ENCODE results near the gene CHD5. TPM values are rescaled to one million over a fixed set of nuclear protein-coding genes. Genes with fewer than 3 reads are reported as not detected.

Gene CHD5
- total RNA-seq, 2 experiments from 2014 or later, result 0.27 to 0.45 TPM

DNA sequence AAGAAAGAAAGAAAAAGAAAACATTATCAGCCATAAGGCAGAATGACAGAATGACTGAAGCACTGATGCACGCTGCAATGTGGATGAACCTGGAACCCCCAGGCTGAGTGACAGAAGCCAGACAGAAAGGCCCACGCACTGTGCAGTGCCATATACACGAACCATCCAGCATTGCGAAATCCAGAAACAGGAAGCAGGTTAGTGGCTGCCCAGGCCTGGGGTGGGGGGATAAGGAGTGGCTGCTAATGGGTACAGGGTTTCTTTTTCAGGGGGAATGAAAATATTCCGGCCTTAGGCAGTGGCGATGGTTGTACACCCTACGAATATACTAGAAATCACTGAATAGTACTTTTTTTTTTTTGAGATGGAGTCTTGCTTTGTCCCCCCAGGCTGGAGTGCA is 57.0 kb downstream of the CHD5 start:
- H3K27me3 Mint-ChIP-seq (ENCODE audit: low read depth), result no peaks in the 10 kb centered on the region
- intact Hi-C loops (cut with micrococcal nuclease), result no loop called here
- peaks cover 3% of the 10 kb centered on the region for H3K4me1 Mint-ChIP-seq (ENCODE audit: low read depth)
- H3K4me3 Mint-ChIP-seq, result no peak overlapping the region
- H3K36me3 Mint-ChIP-seq (ENCODE audit: low read depth), result no peaks in the 10 kb centered on the region
- CTCF ChIA-PET, result no interaction called here
- H3K9me3 Mint-ChIP-seq, result no peaks in the 10 kb centered on the region
- no peak overlapping the region for H3K27ac Mint-ChIP-seq
- no peak for DNase-seq

- H3K27ac Mint-ChIP-seq, result no peak overlapping the region
- H3K9me3 Mint-ChIP-seq, result peaks cover 7% of the 10 kb centered on the region
- no peaks in the 10 kb centered on the region for H3K27me3 Mint-ChIP-seq (ENCODE audit: low read depth)
- DNase-seq, result no peak
- no peaks in the 10 kb centered on the region for H3K36me3 Mint-ChIP-seq (ENCODE audit: low read depth)
- intact Hi-C loops (cut with micrococcal nuclease), result no loop called here
- H3K4me1 Mint-ChIP-seq (ENCODE audit: low read depth), result no peaks in the 10 kb centered on the region
- H3K4me3 Mint-ChIP-seq, result no peak overlapping the region
- CTCF ChIA-PET, result no interaction called here
Observed at GRCh38 chr1:6121651-6122370, 58.3 kb downstream of the CHD5 start.

GRCh38 chr1:6121021-6121421 is 59.1 kb downstream of the CHD5 start:
- intact Hi-C loops (cut with micrococcal nuclease), result no loop called here
- H3K4me1 Mint-ChIP-seq (ENCODE audit: low read depth), result no peaks in the 10 kb centered on the region
- no peaks in the 10 kb centered on the region for H3K27me3 Mint-ChIP-seq (ENCODE audit: low read depth)
- DNase-seq, result no peak
- peaks cover 13% of the 10 kb centered on the region for H3K9me3 Mint-ChIP-seq
- H3K4me3 Mint-ChIP-seq, result no peak overlapping the region
- CTCF ChIA-PET, result no interaction called here
- H3K27ac Mint-ChIP-seq, result no peak overlapping the region
- no peaks in the 10 kb centered on the region for H3K36me3 Mint-ChIP-seq (ENCODE audit: low read depth)

GRCh38 chr1:6118415-6118814 is 61.7 kb downstream of the CHD5 start:
- no peaks in the 10 kb centered on the region for H3K27me3 Mint-ChIP-seq (ENCODE audit: low read depth)
- H3K4me1 Mint-ChIP-seq (ENCODE audit: low read depth), result no peaks in the 10 kb centered on the region
- intact Hi-C loops (cut with micrococcal nuclease), result no loop called here
- H3K9me3 Mint-ChIP-seq, result peaks cover 13% of the 10 kb centered on the region
- no peak overlapping the region for H3K4me3 Mint-ChIP-seq
- H3K27ac Mint-ChIP-seq, result no peak overlapping the region
- no peaks in the 10 kb centered on the region for H3K36me3 Mint-ChIP-seq (ENCODE audit: low read depth)
- CTCF ChIA-PET, result no interaction called here
- no peak for DNase-seq

GRCh38 chr1:6117624-6118023 is 62.5 kb downstream of the CHD5 start:
- Mint-ChIP-seq H3K4me3 (no peak overlapping the region), H3K36me3 (ENCODE audit: low read depth) (no peaks in the 10 kb centered on the region), H3K9me3 (peaks cover 13% of the 10 kb centered on the region), H3K27ac (no peak overlapping the region), H3K27me3 (ENCODE audit: low read depth) (no peaks in the 10 kb centered on the region), H3K4me1 (ENCODE audit: low read depth) (no peaks in the 10 kb centered on the region)
- intact Hi-C loops (cut with micrococcal nuclease), result no loop called here
- no peak for DNase-seq
- CTCF ChIA-PET, result no interaction called here

DNA sequence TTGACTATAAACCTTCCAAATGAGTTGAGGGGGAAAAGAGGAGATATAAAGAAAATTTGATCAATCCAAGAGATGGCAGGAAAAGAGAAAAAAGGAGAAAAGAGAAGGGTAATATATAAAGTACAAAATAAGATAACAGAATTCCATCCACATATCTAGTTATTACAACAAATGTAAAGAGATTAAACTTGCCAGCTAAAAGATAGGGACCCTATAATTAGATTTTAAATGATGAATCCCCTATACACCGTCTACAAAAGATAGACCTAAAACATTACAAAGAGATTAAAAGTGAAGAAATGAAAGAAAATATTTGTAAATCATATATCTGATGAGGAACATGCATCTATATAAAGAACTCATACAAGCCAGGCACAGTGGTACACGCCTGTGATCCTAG is 63.1 kb downstream of the CHD5 start:
- intact Hi-C loops (cut with micrococcal nuclease), result no loop called here
- H3K4me3 Mint-ChIP-seq, result no peak overlapping the region
- CTCF ChIA-PET, result interaction anchor here (0.6 to 1.6 kb wide), 2 partner anchors 114 to 321 kb away, joined by 3 read pairs; no protein-coding TSS in a partner anchor
- no peaks in the 10 kb centered on the region for H3K4me1 Mint-ChIP-seq (ENCODE audit: low read depth)
- H3K27ac Mint-ChIP-seq, result no peak overlapping the region
- H3K9me3 Mint-ChIP-seq, result peaks cover 13% of the 10 kb centered on the region
- DNase-seq, result no peak
- no peaks in the 10 kb centered on the region for H3K36me3 Mint-ChIP-seq (ENCODE audit: low read depth)
- H3K27me3 Mint-ChIP-seq (ENCODE audit: low read depth), result no peaks in the 10 kb centered on the region

- Mint-ChIP-seq H3K9me3 (peaks cover 13% of the 10 kb centered on the region), H3K27ac (no peak overlapping the region), H3K36me3 (ENCODE audit: low read depth) (no peaks in the 10 kb centered on the region), H3K4me1 (ENCODE audit: low read depth) (no peaks in the 10 kb centered on the region), H3K4me3 (no peak overlapping the region), H3K27me3 (ENCODE audit: low read depth) (no peaks in the 10 kb centered on the region)
- intact Hi-C loops (cut with micrococcal nuclease), result no loop called here
- CTCF ChIA-PET, result interaction anchor here (0.8 to 1.6 kb wide), 2 partner anchors 11 to 322 kb away, joined by 3 read pairs; no protein-coding TSS in a partner anchor
- DNase-seq, result no peak
Observed at GRCh38 chr1:6116137-6116536, 64.0 kb downstream of the CHD5 start.

DNA sequence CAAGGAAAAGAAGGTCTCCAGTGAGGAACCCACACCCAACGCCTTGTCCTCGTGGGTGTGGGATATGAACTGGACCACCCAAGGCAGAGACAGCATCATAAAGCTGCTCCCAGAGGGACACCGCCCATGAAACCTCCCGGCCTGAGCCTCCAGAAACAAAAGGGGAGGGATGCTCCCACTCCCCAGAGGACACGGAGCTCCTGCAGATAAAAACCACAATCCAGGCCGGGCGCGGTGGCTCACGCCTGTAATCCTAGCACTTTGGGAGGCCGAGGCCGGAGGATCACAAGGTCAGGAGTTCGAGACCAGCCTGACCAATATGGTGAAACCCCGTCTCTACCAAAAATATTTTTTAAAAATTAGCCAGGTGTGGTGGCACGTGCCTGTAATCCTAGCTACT is 66.4 kb downstream of the CHD5 start:
- Mint-ChIP-seq H3K27ac (no peak overlapping the region), H3K27me3 (ENCODE audit: low read depth) (peaks cover 2% of the 10 kb centered on the region), H3K4me3 (no peak overlapping the region), H3K36me3 (ENCODE audit: low read depth) (no peaks in the 10 kb centered on the region), H3K9me3 (peaks cover 13% of the 10 kb centered on the region), H3K4me1 (ENCODE audit: low read depth) (no peaks in the 10 kb centered on the region)
- no peak for DNase-seq
- intact Hi-C loops (cut with micrococcal nuclease), result no loop called here
- CTCF ChIA-PET, result interaction anchor here (0.6 kb wide), 1 partner anchor 187 kb away, joined by 5 read pairs; no protein-coding TSS in a partner anchor

DNA sequence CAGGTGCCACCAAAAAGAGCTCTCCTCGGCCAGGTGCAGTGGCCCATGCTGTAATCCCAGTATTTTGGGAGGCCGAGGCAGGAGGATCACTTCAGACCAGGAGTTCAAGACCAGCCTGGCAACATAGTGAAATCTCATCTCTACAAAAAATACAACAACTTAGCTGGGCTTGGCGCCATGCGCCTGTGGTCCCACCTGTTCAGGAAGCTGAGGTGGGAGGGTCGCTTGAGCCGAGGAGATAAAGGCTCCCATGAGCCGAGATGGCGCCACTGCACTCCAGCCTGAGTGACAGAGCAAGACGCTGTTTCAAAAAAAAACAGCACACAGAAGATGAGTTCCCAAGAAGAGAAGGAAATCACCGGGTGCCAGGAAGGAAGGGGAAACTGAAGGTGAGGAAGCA is 67.0 kb downstream of the CHD5 start:
- Mint-ChIP-seq H3K4me3 (no peak overlapping the region), H3K9me3 (peaks cover 13% of the 10 kb centered on the region), H3K36me3 (ENCODE audit: low read depth) (no peaks in the 10 kb centered on the region), H3K27me3 (ENCODE audit: low read depth) (peaks cover 5% of the 10 kb centered on the region), H3K4me1 (ENCODE audit: low read depth) (no peaks in the 10 kb centered on the region), H3K27ac (no peak overlapping the region)
- no peak for DNase-seq
- intact Hi-C loops (cut with micrococcal nuclease), result no loop called here
- CTCF ChIA-PET, result interaction anchor here (0.6 to 1.0 kb wide), 3 partner anchors 93 to 188 kb away, joined by 3 to 5 read pairs (median 3); no protein-coding TSS in a partner anchor

GRCh38 chr1:6112690-6113005 is 67.5 kb downstream of the CHD5 start:
- intact Hi-C loops (cut with micrococcal nuclease), result no loop called here
- Mint-ChIP-seq H3K27ac (no peak overlapping the region), H3K9me3 (peaks cover 11% of the 10 kb centered on the region), H3K27me3 (ENCODE audit: low read depth) (peaks cover 5% of the 10 kb centered on the region), H3K36me3 (ENCODE audit: low read depth) (no peaks in the 10 kb centered on the region), H3K4me1 (ENCODE audit: low read depth) (no peaks in the 10 kb centered on the region), H3K4me3 (no peak overlapping the region)
- no peak for DNase-seq
- CTCF ChIA-PET, result interaction anchor here (0.7 to 1.0 kb wide), 2 partner anchors 94 to 97 kb away, joined by 3 read pairs; no protein-coding TSS in a partner anchor

DNA sequence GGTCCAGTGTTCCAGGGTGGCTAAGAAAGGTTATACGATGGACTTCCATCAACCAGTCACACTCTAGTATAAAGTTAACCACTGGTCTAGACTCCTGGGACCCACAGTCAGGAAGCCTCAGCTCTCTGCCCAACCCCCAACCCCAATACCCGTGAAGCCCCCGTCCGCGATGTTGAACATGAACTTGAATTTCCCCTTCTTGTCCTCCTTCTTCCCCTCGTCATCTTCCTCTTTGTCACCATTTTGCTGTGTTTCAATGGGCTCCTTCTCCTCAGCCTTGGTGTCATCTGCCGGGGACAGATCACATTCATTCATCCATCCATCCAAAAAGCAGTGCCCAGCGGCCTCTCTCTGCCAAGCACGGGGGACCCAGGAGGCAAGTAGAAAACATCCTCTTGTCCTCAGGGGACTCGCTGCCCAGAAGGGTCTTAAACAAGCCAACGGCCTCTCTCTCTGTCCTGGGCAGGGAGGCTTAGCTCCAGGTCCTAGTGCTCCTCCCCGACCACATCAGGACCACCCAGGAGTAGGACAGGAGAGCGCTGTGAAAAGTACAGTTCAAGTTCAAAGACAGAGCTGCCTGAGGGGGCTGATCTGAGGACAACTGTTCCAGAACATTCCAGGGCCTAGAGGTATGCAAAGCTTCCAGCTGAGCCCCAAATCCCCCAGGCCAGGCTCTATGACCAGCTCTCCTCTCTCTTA is 68.0 kb downstream of the CHD5 start:
- Mint-ChIP-seq H3K9me3 (peaks cover 9% of the 10 kb centered on the region), H3K4me1 (ENCODE audit: low read depth) (no peaks in the 10 kb centered on the region), H3K27me3 (ENCODE audit: low read depth) (peaks cover 9% of the 10 kb centered on the region), H3K27ac (no peak overlapping the region), H3K36me3 (ENCODE audit: low read depth) (no peaks in the 10 kb centered on the region), H3K4me3 (no peak overlapping the region)
- CTCF ChIA-PET, result interaction anchor here (1.0 kb wide), 1 partner anchor 94 kb away, joined by 3 read pairs; no protein-coding TSS in a partner anchor
- no peak for DNase-seq
- intact Hi-C loops (cut with micrococcal nuclease), result no loop called here

DNA sequence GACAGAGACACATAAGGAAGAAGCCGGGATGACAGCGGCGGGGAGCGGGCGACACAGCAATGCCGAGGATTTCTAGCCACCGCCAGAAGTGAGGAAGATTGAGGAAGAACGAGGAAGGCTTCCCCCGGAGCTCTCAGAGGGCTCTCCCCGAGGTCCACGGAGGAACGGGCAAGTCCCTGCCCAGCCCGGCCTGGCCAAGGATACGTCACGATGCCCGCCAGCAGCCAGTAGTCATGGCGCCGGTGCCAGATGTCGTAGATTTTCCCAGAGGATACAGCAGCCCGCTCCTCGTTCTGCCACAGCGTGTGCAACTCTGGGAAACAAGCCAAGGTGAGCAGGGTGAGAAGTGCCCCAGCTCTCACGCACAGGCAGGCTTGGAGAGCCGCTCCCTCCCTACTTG is 68.5 kb downstream of the CHD5 start:
- Mint-ChIP-seq H3K4me3 (no peak overlapping the region), H3K27me3 (ENCODE audit: low read depth) (peaks cover 9% of the 10 kb centered on the region), H3K9me3 (peaks cover 3% of the 10 kb centered on the region), H3K36me3 (ENCODE audit: low read depth) (no peaks in the 10 kb centered on the region), H3K27ac (no peak overlapping the region), H3K4me1 (ENCODE audit: low read depth) (no peaks in the 10 kb centered on the region)
- no peak for DNase-seq
- intact Hi-C loops (cut with micrococcal nuclease), result no loop called here
- CTCF ChIA-PET, result no interaction called here

GRCh38 chr1:6110326-6110725 is 69.8 kb downstream of the CHD5 start:
- intact Hi-C loops (cut with micrococcal nuclease), result no loop called here
- Mint-ChIP-seq H3K27ac (no peak overlapping the region), H3K36me3 (ENCODE audit: low read depth) (no peaks in the 10 kb centered on the region), H3K4me1 (ENCODE audit: low read depth) (no peaks in the 10 kb centered on the region), H3K27me3 (ENCODE audit: low read depth) (peaks cover 9% of the 10 kb centered on the region), H3K9me3 (no peaks in the 10 kb centered on the region), H3K4me3 (no peak overlapping the region)
- no peak for DNase-seq
- CTCF ChIA-PET, result no interaction called here

All from activated naive CD4-positive, alpha-beta T cell treated with anti-CD3 and anti-CD28 coated beads for 36 hours (primary cell).